SK-N-SH (cell line): ENCODE results near the gene MAP3K6. TPM values are rescaled to one million over a fixed set of nuclear protein-coding genes. Genes with fewer than 3 reads are reported as not detected.

ENCODE experiments used
- CTCF ChIA-PET: fragments of 300-600, 350-600 bp; formaldehyde crosslinking; extraction: SDS; loops from one replicate; lab custom pipeline; 2021; lab: Yijun Ruan, JAX
- POLR2A ChIA-PET: fragments of 350-600 bp; sonication (Branson Sonifier 250); formaldehyde crosslinking; extraction: SDS; loops from one replicate; lab custom pipeline; 2020; ENCODE audit warnings: antibody characterized with exemption, inconsistent platforms; lab: Yijun Ruan, JAX
- DNase-seq: peaks from one replicate; pipeline ENCODE4 v3.0.0; 2012
- H2AFZ ChIP-seq: fragments of 200-600 bp; sonication (generic); 2 replicates; pipeline ENCODE4 v1.8.1; 2016; ENCODE audit warnings: antibody characterized with exemption, mild to moderate bottlenecking, low read depth
- H3F3A ChIP-seq: fragments of 200-600 bp; sonication (generic); replicated peaks from 2 replicates; pipeline ENCODE3; 2016; ENCODE audit warnings: antibody characterized with exemption, mild to moderate bottlenecking; ENCODE audit not compliant: insufficient read depth
- H3K27ac ChIP-seq, 2 experiments: fragments of 200-500 bp in 1 of 2; fragments of 200-600 bp in 1 of 2; sonication (Bioruptor generic) in 1 of 2; sonication (generic), shearing (Covaris generic) in 1 of 2; 2 replicates each; pipeline versions ENCODE4 v1.5.1 to v1.6.1; 2014 to 2016; ENCODE audit warnings: low read depth in 2 of 2, inconsistent platforms in 1 of 2, low read length in 1 of 2, mild to moderate bottlenecking in 1 of 2, mixed read lengths in 1 of 2
- H3K27me3 ChIP-seq: fragments of 200-600 bp; sonication (generic), shearing (Covaris generic); 2 replicates; pipeline ENCODE4 v1.6.1; 2016; ENCODE audit warnings: mixed run types; ENCODE audit not compliant: insufficient read depth
- H3K36me3 ChIP-seq, 2 experiments: fragments of 200-500 bp in 1 of 2; fragments of 200-600 bp in 1 of 2; sonication (Bioruptor generic) in 1 of 2; sonication (generic) in 1 of 2; replicated peaks in 1 of 2; 2 replicates each; pipeline versions ENCODE3 to v1.5.1; 2014 to 2016; ENCODE audit warnings: low read length in 1 of 2, mild to moderate bottlenecking in 1 of 2; ENCODE audit not compliant: insufficient read depth in 2 of 2, control insufficient read depth in 1 of 2
- H3K4me1 ChIP-seq, 2 experiments: fragments of 200-500 bp in 1 of 2; fragments of 200-600 bp in 1 of 2; sonication (Bioruptor generic) in 1 of 2; sonication (generic), shearing (Covaris generic) in 1 of 2; 2 replicates each; pipeline versions ENCODE4 v1.5.1 to v1.6.1; 2014 to 2016; ENCODE audit warnings: low read depth in 1 of 2, low read length in 1 of 2, mixed run types in 1 of 2; ENCODE audit not compliant: insufficient read depth in 2 of 2, control insufficient read depth in 1 of 2
- H3K4me2 ChIP-seq: fragments of 200-600 bp; sonication (generic), shearing (Covaris generic); 2 replicates; pipeline ENCODE4 v1.6.1; 2017; ENCODE audit warnings: mixed run types
- H3K4me3 ChIP-seq, 2 experiments: fragments of 200-500 bp in 1 of 2; fragments of 200-600 bp in 1 of 2; sonication (Bioruptor generic) in 1 of 2; sonication (generic), shearing (Covaris generic) in 1 of 2; 2 replicates each; pipeline versions ENCODE4 v1.5.1 to v1.8.1; 2014 to 2016; ENCODE audit warnings: low read depth in 2 of 2, inconsistent platforms in 1 of 2, low read length in 1 of 2, mild to moderate bottlenecking in 1 of 2, mixed read lengths in 1 of 2, moderate library complexity in 1 of 2
- H3K79me2 ChIP-seq: fragments of 200-600 bp; sonication (generic); 2 replicates; pipeline ENCODE4 v1.8.1; 2017; ENCODE audit warnings: mild to moderate bottlenecking; ENCODE audit not compliant: insufficient read depth
- H3K9ac ChIP-seq: fragments of 200-600 bp; sonication (generic); 2 replicates; pipeline ENCODE4 v1.6.1; 2017; ENCODE audit warnings: mixed run types
- H3K9me2 ChIP-seq: fragments of 200-600 bp; sonication (generic); 2 replicates; pipeline ENCODE4 v1.6.1; 2017; ENCODE audit warnings: mixed run types
- H3K9me3 ChIP-seq: fragments of 200-600 bp; sonication (generic); 2 replicates; pipeline ENCODE4 v1.6.1; 2017; ENCODE audit warnings: mixed run types, mild to moderate bottlenecking, moderate library complexity
- H4K20me1 ChIP-seq: fragments of 200-600 bp; sonication (generic); 2 replicates; pipeline ENCODE4 v1.6.1; 2017; ENCODE audit warnings: mild to moderate bottlenecking, mixed run types; ENCODE audit not compliant: insufficient read depth
- EP300 ChIP-seq, 2 experiments: IDR thresholded peaks; 2 replicates each; pipeline versions ENCODE4 v1.4.0 to v1.6.1; 2012; ENCODE audit warnings: borderline replicate concordance in 1 of 2, low read depth in 1 of 2, low read length in 1 of 2
- FOXJ3 ChIP-seq: sonication (generic); formaldehyde crosslinking; IDR thresholded peaks from 2 replicates; pipeline ENCODE4 v1.5.1; 2020; ENCODE audit warnings: mild to moderate bottlenecking, missing genetic modification reagents
- GABPA ChIP-seq: IDR thresholded peaks from 2 replicates; pipeline ENCODE4 v1.4.0; 2012; ENCODE audit warnings: low read depth, mild to moderate bottlenecking
- GATA2 ChIP-seq: sonication (generic); formaldehyde crosslinking; IDR thresholded peaks from 2 replicates; pipeline ENCODE4 v1.5.0; 2020; ENCODE audit warnings: mild to moderate bottlenecking, missing genetic modification reagents
- MAX ChIP-seq: IDR thresholded peaks from 2 replicates; pipeline ENCODE4 v1.4.0; 2012; ENCODE audit warnings: low read depth
- MEF2A ChIP-seq: IDR thresholded peaks from 2 replicates; pipeline ENCODE4 v1.4.0; 2012; ENCODE audit warnings: low read depth, borderline replicate concordance
- MXI1 ChIP-seq: IDR thresholded peaks from 2 replicates; pipeline ENCODE4 v1.6.1; 2012; ENCODE audit warnings: mild to moderate bottlenecking, low read depth, low read length, improper control_type of control experiment
- POLR2AphosphoS5 ChIP-seq: IDR thresholded peaks from 2 replicates; pipeline ENCODE4 v1.6.1; 2012; ENCODE audit warnings: low read depth, low read length
- RFX5 ChIP-seq: IDR thresholded peaks from 2 replicates; pipeline ENCODE4 v1.6.1; 2012; ENCODE audit warnings: mild to moderate bottlenecking, improper control_type of control experiment, low read length
- SIN3A ChIP-seq: IDR thresholded peaks from 2 replicates; pipeline ENCODE4 v1.6.1; 2012; ENCODE audit warnings: low read depth, mild to moderate bottlenecking, low read length, moderate library complexity, borderline replicate concordance
- SMC3 ChIP-seq: IDR thresholded peaks from 2 replicates; pipeline ENCODE4 v1.6.1; 2012; ENCODE audit warnings: low read depth, low read length, improper control_type of control experiment
- USF1 ChIP-seq: IDR thresholded peaks from 2 replicates; pipeline ENCODE4 v1.4.0; 2012; ENCODE audit warnings: low read depth, borderline replicate concordance
- YY1 ChIP-seq: IDR thresholded peaks from 2 replicates; pipeline ENCODE4 v1.4.0; 2012; ENCODE audit warnings: low read depth, mild to moderate bottlenecking
- WGBS: methylation state at CpG from one replicate; pipeline ENCODE4 v1.1.6; 2017; ENCODE audit warnings: low lambda C conversion rate; 5-methylcytosine and 5-hydroxymethylcytosine counted together
- polyA plus RNA-seq, 3 experiments: library from polyadenylated mRNA; depleted of rRNA; stranded (reverse); fragments of >200 nt; gene quantifications; 2 replicates each; pipeline ENCODE4 v1.2.3, GENCODE V29; 2012
- TF ChIP-seq, protein P1 (sequence below): IDR thresholded peaks from 2 replicates; pipeline ENCODE4; 2012
- TF ChIP-seq, protein P2 (sequence below): fragments of 200-600 bp; sonication (generic); IDR thresholded peaks from 2 replicates; pipeline ENCODE4 v1.6.1; 2017; ENCODE audit warnings: antibody characterized with exemption, mild to moderate bottlenecking, moderate library complexity

MAP3K6 gene
- polyA plus RNA-seq, 1 of the 3 experiments (the other 2 are of a cell fraction): 17.3 TPM

DNA sequence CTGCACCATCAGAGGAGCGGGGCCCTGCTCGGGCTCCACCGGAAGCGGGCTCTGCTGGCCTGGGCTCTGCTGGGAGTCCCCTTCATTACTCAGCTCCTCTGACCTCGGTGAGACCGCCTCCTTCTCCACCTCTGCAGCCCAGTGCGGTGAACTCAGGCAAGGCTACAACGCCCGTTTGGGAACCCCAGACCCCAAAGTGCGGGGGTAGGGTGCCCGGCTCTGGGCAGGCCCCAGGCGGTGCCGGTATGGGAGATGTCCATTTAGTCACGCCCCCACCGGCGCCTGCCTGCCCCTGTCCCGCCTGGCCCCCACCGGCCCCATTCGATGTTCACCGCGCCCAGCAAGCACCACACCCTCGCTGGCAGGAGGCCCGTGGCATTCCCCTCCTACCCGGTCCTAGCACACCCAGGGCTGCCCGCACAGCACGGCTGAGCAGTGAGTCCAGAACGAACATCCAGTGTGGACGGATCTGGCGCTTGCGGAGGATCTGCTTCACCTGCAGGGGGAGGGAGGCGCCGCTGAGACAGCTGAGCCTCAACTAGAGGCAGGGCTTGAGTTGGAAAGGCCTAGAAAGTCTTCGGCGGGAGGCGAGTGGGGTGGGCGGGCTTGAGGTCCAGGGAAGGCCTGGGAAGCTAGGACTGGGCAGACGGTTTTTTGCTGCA lies 10.0 kb downstream of the MAP3K6 start:
- peaks cover 0 to 5% of the 10 kb centered on the region in 2 experiments; a peak in 1 of 4 replicates for H3K4me1 ChIP-seq
- H3K9me2 ChIP-seq: no peaks in the 10 kb centered on the region
- no peaks in the 10 kb centered on the region for H3F3A ChIP-seq
- no peaks in the 10 kb centered on the region for H3K9me3 ChIP-seq
- peaks cover 4 to 15% of the 10 kb centered on the region in 2 experiments for H3K36me3 ChIP-seq
- WGBS: 92% methylated on average over 27 of the region's 37 CpGs
- no peak overlapping the region for H3K27ac ChIP-seq
- POLR2A ChIA-PET: interaction anchor here (1.6 to 1.7 kb wide), 2 partner anchors 8 kb away, joined by 3 to 5 read pairs; no protein-coding TSS in a partner anchor
- H2AFZ ChIP-seq: no peak overlapping the region
- peak; percentile 56 for DNase-seq
- no peak overlapping the region for H3K4me3 ChIP-seq
- H3K4me2 ChIP-seq: no peak overlapping the region
- TF ChIP-seq, protein P1, sequence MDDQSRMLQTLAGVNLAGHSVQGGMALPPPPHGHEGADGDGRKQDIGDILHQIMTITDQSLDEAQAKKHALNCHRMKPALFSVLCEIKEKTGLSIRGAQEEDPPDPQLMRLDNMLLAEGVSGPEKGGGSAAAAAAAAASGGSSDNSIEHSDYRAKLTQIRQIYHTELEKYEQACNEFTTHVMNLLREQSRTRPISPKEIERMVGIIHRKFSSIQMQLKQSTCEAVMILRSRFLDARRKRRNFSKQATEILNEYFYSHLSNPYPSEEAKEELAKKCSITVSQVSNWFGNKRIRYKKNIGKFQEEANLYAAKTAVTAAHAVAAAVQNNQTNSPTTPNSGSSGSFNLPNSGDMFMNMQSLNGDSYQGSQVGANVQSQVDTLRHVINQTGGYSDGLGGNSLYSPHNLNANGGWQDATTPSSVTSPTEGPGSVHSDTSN: no peak
- TF ChIP-seq, protein P2, sequence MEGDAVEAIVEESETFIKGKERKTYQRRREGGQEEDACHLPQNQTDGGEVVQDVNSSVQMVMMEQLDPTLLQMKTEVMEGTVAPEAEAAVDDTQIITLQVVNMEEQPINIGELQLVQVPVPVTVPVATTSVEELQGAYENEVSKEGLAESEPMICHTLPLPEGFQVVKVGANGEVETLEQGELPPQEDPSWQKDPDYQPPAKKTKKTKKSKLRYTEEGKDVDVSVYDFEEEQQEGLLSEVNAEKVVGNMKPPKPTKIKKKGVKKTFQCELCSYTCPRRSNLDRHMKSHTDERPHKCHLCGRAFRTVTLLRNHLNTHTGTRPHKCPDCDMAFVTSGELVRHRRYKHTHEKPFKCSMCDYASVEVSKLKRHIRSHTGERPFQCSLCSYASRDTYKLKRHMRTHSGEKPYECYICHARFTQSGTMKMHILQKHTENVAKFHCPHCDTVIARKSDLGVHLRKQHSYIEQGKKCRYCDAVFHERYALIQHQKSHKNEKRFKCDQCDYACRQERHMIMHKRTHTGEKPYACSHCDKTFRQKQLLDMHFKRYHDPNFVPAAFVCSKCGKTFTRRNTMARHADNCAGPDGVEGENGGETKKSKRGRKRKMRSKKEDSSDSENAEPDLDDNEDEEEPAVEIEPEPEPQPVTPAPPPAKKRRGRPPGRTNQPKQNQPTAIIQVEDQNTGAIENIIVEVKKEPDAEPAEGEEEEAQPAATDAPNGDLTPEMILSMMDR: no peak
- TF ChIP-seq USF1: no peak
- TF ChIP-seq SMC3: no peak
- no peak for TF ChIP-seq MXI1
- no peak for TF ChIP-seq GATA2 (CRISPR knock-in tag)
- H3K79me2 ChIP-seq: no peaks in the 10 kb centered on the region
- H3K27me3 ChIP-seq: no peaks in the 10 kb centered on the region
- H3K9ac ChIP-seq: no peak overlapping the region
- no peaks in the 10 kb centered on the region for H4K20me1 ChIP-seq
- CTCF ChIA-PET: interaction anchor here (0.6 to 12.3 kb wide), 47 partner anchors 8 to 314 kb away, joined by 3 to 219 read pairs (median 6); partner anchors contain the start of genes AHDC1, CD164L2, FCN3 and FGR

GRCh38 chr1:27356277-27356618 lies 10.5 kb downstream of the MAP3K6 start:
- Histone ChIP-seq H3K36me3 (peaks cover 4 to 10% of the 10 kb centered on the region in 2 experiments), H2AFZ (no peak overlapping the region), H3K4me3 (no peak overlapping the region), H3K79me2 (no peaks in the 10 kb centered on the region), H3K27me3 (no peaks in the 10 kb centered on the region), H3K9me3 (no peaks in the 10 kb centered on the region), H3K4me1 (peaks cover 0 to 5% of the 10 kb centered on the region in 2 experiments; a peak in 1 of 4 replicates), H3K4me2 (no peak overlapping the region), H4K20me1 (no peaks in the 10 kb centered on the region), H3K27ac (no peak overlapping the region), H3K9ac (no peak overlapping the region), H3F3A (no peaks in the 10 kb centered on the region), H3K9me2 (no peaks in the 10 kb centered on the region)
- CTCF ChIA-PET: interaction anchor here (0.9 to 12.3 kb wide), 12 partner anchors 10 to 259 kb away, joined by 3 to 219 read pairs (median 26); partner anchors contain the start of genes CD164L2, MAP3K6 and SYTL1
- TF ChIP-seq EP300 (IDR thresholded peaks at IDR 0.05; ENCODE audit: borderline replicate concordance in 1 of 2, low read depth in 1 of 2, low read length in 1 of 2) (no peak), MAX (no peak), RFX5 (no peak), FOXJ3 (no peak), YY1 (no peak), POLR2AphosphoS5 (no peak), MXI1 (no peak), GABPA (no peak), SIN3A (no peak), MEF2A (no peak)
- DNase-seq: no peak
- POLR2A ChIA-PET: interaction anchor here (1.6 kb wide), 1 partner anchor 9 kb away, joined by 3 read pairs; no protein-coding TSS in a partner anchor
- 96% methylated on average over 9 of the region's 13 CpGs for WGBS
